ENCODE data around the gene MAGEA6.
"Not testable (repeated sequence)": the region's sequence is repeated elsewhere in the genome, so short reads cannot be mapped to it uniquely, and the experiment has no call there.

The MAGEA6 gene

GRCh38 chrX:152769549-152770289 is at the start of gene MAGEA6:
Gene MAGEA6 (minus strand): TSS chrX:152769689. CDS start chrX:152767650, 2,039 bp downstream.
- H3K27ac ChIP-seq: not testable (repeated sequence)

- TF ChIP-seq ZFX (IDR thresholded peaks at IDR 0.05; ENCODE audit: borderline replicate concordance) (no peak), CTCF (IDR thresholded peaks at IDR 0.05) (no peak)
- H3K27ac ChIP-seq: no peak overlapping the region
These were observed 49.8 kb upstream of the MAGEA6 start for GRCh38 chrX:152819266-152819665.

DNA sequence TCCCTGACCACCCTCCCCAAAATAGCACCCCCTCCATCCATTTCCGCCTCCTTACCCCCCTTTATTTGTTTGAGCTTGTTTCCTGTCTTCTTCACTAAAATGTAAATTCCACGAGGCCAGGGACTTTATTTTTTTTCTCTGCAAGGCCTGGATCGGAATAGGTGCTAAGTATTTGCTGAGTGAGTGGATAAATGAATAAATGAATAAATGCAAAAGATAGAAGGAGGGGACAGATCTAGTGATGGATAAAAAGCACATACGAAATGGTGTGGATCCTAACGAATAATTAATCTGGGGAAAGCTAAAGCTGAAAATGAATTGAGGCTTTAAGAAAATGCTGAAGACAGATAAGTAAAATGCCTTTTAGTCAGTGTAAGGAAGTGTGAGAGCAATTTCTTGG is 48.9 kb upstream of the MAGEA6 start:
- TF ChIP-seq CTCF (IDR thresholded peaks at IDR 0.05) (no peak), ZFX (IDR thresholded peaks at IDR 0.05; ENCODE audit: borderline replicate concordance) (no peak)

GRCh38 chrX:152817078-152817764 is 47.7 kb upstream of the MAGEA6 start:
- TF ChIP-seq ZFX (IDR thresholded peaks at IDR 0.05; ENCODE audit: borderline replicate concordance): no peak
- TF ChIP-seq CTCF (IDR thresholded peaks at IDR 0.05): peak; percentile 51
- H3K27ac ChIP-seq: no peak overlapping the region

More for the DNA sequence above, 48.9 kb upstream of the MAGEA6 start:
- no peak overlapping the region for H3K27ac ChIP-seq

GRCh38 chrX:152814048-152814447 is 44.6 kb upstream of the MAGEA6 start:
- no peak overlapping the region for H3K27ac ChIP-seq
- TF ChIP-seq ZFX (IDR thresholded peaks at IDR 0.05; ENCODE audit: borderline replicate concordance) (no peak), CTCF (IDR thresholded peaks at IDR 0.05) (no peak)

DNA sequence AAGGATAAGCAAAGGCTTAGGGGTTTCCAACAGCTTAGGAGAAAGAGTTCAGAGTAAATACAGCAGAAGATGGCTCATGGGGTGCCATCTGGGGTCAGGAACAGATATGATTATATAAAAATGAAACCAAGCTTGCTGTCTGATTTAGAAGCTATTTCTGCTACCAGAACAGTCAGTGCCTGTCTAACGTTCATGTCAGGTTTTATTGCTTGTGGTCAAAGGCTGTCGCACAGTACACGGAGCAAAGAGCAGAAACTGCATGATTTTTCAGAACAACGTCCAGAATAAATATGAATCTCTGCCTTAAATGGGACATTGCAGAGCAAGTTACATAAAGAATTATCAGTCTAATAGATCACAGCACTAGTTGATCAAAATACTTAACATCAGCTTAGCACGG is 43.7 kb upstream of the MAGEA6 start:
- TF ChIP-seq CTCF (IDR thresholded peaks at IDR 0.05) (no peak), ZFX (IDR thresholded peaks at IDR 0.05; ENCODE audit: borderline replicate concordance) (no peak)
- no peak overlapping the region for H3K27ac ChIP-seq

DNA sequence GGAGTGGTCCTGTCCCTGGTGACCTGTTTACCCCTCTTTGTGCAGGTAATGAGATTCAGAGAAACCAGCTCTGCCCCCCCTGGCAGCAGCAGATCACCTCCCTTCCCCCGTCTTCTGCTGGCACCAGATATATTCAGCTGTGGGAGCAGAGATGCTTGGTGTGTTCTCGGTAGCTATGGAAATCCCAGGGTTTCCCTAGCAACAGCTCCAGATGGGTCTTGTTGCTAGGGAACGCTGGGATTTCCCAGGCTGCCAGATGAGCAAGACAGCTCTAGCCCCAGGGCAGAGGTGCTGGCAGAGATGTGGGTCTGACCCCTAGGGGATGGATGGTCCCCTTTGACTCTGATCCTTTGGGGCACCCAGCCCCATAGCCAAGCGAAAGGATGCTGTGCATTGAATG is 40.9 kb upstream of the MAGEA6 start:
- TF ChIP-seq ZFX (IDR thresholded peaks at IDR 0.05; ENCODE audit: borderline replicate concordance) (no peak), CTCF (IDR thresholded peaks at IDR 0.05) (no peak)
- H3K27ac ChIP-seq: no peak overlapping the region
